Suprapubic skin (tissue), 4 donors: Measurements from ENCODE around the gene CTNNA3.

ENCODE experiments used
- EP300 ChIP-seq: sonication (generic); formaldehyde crosslinking; IDR thresholded peaks from one replicate; pipeline ENCODE4 v1.6.1; 2017; ENCODE audit warnings: antibody characterized with exemption
- POLR2A ChIP-seq, 2 donors: fragments of 450-650 bp; IDR thresholded peaks; one replicate each; pipeline ENCODE4 v1.6.1; 2017; ENCODE audit warnings: antibody characterized with exemption in 2 of 2, mild to moderate bottlenecking in 2 of 2, moderate library complexity in 2 of 2
- POLR2AphosphoS5 ChIP-seq, 3 donors: sonication (generic); formaldehyde crosslinking; IDR thresholded peaks; one replicate each; pipeline ENCODE4 v1.6.1; 2017; ENCODE audit warnings: antibody characterized with exemption in 3 of 3
- TF ChIP-seq, protein P1 (sequence below), 2 donors: fragments of 200-600 bp in 1 of 2; fragments of 450-650 bp in 1 of 2; sonication (generic) in 1 of 2; IDR thresholded peaks; one replicate each; pipeline ENCODE4 v1.5.1; 2016 to 2019; ENCODE audit warnings: antibody characterized with exemption in 2 of 2, mild to moderate bottlenecking in 1 of 2, moderate library complexity in 1 of 2

DNA sequence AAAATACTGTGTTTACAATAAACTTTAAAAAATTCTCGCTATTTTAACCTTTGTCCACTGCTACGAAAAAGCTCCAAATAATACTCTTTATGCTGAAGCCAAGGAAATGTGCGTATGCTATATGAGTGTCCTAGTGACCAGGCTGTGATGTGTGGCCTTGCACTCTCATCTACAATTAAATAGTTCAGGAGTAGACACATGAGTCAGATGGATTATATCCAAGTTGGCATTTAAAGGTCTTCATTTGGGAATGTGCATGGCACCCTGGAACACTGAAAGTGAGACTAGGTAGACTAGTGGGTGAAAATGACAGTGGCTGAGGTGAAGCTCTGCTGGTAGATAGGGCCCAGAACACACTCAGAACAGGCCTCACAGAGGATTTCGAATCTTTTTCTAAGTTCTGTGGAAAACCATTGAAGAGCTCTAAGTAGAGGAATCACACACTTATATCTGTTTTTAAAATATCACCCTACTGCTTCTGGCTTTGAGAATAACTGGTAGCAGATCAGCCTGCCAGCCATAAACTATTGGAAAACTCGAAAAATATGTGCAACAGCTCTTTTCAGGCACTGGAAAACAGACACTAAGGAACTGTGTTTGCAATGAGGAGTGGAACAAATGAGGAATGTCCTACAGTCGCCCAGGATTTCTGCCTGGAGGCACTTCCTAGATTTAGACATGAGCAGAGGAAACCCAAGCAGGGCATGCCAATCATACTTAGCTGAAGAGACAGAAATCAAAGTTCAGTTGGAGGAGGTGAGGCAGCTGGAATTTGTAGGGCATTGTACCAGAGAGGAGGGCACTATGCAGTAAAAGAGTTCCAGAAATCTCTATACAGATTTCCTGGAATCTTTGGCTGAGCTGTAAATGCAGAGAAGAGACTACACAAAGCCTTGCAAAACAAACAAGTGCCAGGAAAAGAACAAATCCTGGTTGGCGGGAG is 1374.0 kb downstream of the CTNNA3 start:
- TF ChIP-seq POLR2A (IDR thresholded peaks at IDR 0.05), result no peak
- TF ChIP-seq, protein P1, sequence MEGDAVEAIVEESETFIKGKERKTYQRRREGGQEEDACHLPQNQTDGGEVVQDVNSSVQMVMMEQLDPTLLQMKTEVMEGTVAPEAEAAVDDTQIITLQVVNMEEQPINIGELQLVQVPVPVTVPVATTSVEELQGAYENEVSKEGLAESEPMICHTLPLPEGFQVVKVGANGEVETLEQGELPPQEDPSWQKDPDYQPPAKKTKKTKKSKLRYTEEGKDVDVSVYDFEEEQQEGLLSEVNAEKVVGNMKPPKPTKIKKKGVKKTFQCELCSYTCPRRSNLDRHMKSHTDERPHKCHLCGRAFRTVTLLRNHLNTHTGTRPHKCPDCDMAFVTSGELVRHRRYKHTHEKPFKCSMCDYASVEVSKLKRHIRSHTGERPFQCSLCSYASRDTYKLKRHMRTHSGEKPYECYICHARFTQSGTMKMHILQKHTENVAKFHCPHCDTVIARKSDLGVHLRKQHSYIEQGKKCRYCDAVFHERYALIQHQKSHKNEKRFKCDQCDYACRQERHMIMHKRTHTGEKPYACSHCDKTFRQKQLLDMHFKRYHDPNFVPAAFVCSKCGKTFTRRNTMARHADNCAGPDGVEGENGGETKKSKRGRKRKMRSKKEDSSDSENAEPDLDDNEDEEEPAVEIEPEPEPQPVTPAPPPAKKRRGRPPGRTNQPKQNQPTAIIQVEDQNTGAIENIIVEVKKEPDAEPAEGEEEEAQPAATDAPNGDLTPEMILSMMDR (IDR thresholded peaks at IDR 0.05), result no peak
- no peak for TF ChIP-seq POLR2AphosphoS5 (IDR thresholded peaks at IDR 0.05)
- TF ChIP-seq EP300, result no peak
